NCI-H187 treated with DMSO at 0.1 percent for 48 hours (cell line): Measurements from ENCODE around the gene PLEKHM1.
"Not testable (repeated sequence)": the region's sequence is repeated elsewhere in the genome, so short reads cannot be mapped to it uniquely, and the experiment has no call there.

Experiments
- DNase-seq: peaks from one replicate; lab custom pipeline; 2025; lab: John Stamatoyannopoulos, UW

The PLEKHM1 gene

GRCh38 chr17:45441526-45442310, 48.8 kb downstream of the PLEKHM1 start:
- DNase-seq, result no peak

DNA sequence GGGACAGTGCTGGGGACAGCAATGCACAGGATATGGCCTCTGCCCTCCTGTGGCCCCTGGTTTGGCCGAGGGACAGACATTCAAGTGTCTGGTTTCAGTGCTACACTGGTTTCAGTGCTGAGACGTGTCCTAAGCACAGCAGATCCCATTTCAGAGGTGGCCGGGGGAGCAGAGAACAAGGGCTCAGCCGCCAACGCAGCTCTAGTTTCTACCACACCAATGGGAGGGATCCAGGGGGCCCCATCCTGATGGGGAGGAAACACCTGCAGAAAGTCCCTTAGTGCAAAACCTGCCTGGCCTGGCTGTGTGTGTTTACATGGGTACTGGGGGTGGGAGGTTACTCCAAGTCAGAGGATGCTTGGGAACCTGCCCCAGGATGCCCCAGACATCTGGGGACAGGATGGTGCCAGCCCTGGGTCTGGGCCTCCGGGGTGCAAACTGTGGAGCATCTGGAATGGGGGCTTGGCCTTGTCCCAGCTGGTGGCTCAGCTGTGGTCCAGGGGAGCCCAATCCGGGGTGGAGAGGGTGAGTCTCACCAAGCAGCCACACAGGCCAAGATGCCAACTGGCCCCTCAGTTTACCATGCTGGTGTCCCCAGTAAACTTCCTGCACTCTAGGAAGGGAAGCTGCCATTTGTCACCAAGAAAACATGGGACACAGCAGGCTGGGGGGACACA, 49.5 kb downstream of the PLEKHM1 start:
- DNase-seq, result not testable (repeated sequence)

DNA sequence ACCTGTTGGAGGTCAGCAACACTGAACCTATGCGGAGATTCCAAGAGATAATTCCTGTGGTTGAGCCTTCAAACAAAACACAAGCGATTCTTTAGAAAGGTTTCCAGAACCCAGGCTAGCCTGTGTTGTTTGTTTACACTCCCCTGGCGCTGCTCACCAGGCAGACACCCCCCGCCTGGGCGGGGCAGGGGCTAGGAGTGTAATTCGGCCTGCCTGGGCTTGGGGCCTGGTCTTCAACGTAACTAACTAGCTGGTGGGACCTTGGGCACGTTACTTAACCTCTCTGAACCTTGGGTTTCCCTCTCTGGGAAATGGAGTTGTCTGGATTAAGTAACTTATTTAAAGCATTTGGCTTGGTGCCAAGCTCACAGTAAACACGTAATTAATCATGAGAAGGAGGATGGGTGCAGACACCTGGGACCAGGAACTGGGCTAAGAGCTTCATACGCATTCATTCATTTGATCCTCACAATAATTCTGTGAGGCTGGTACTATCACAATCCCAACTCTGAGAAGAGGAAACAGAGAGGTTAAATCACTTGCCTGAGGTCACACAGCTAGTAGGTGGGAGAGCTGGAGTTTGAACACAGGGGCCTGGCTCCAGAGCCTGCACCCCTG, 50.3 kb downstream of the PLEKHM1 start:
- DNase-seq, result no peak

DNA sequence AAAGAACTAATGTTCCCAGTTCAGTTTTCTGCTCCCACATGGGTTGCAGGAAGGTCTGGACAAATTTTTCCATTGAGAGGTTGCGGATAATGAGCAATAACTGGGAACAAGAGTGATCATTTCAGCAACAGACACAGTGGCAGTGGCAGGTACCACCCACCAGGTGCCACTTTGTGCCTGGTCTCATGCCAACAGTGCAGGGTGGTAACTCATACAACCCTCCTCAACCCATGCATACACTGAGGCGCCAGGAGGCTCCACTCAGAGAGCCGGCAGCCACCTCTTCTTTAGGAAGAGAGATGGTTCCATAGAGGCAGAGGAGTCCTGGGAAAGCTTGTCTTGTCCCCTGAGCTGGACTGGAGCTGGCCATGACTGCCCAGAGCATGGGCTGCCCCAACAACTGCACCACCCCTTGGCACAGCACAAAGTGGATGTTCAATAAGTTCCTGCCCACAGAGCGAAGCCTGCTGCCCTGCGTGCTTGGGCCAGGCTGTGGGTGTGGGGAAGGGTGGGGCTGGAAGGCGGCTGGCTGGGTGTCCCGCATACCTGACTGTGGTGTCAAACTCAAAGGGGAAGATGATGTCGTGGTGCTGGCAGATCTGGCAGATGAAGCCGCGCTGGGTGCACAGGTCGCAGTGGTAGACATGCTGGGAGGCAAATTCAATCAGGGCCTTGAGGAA, 51.5 kb downstream of the PLEKHM1 start:
- DNase-seq, result no peak

DNA sequence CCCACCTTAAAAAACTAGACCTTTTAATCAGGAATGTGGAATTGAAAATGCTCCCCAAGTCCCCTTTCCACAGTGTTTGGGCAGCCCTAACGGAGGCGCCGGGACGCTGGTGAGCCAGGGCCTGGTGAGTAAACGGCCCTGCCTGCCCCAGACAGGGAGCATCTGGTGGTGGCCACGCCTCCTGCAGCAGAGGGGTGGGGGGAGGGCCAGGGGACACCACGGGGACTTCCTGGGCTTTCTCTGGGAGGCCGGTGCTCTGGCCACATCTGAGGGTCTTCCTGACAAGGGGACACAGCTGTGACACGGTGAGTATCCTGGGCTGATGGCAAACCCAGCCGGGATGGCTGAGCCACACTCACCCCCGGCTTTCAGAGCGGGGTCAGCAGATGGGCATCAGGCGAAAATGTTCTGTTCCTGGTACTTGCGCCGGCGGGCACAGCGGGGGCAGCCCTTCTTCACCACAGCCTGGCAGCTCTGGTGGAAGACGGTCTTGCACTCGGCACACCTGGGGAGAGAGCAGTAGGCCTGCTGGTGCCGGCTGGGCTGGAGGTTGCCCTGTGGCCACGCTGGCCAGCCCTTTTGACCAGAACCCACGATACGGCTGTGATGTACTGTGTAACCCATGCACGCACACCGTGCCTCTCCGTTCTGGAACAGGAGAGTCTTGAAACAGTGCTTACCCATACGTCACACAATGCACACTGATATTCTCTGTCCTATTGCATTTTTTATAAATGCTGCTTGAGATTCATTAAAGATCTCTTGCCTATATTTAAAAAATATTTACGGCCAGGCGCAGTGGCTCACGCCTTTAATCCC, 52.8 kb downstream of the PLEKHM1 start:
- DNase-seq, result no peak

GRCh38 chr17:45436625-45437464, 53.7 kb downstream of the PLEKHM1 start:
- no peak for DNase-seq

DNA sequence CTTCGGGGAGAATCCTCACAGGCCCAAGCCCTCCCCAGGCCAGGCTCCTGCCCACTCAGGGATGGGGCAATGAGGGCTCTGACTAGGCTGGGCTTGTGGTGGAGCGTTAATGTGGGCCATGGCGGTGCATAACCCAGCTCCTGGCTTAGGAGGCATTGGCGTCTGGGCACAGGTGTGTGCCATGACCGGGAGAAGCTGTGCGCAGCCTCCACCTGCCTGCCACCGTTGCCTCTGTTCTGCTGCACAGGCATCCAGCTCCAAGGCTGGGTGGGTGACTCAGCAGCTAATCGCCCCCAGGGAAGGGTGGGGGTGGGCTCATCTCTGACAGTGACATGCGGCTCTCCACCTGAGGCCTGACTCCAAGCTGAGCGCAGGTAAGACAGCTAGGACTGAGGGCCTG, 54.4 kb downstream of the PLEKHM1 start:
- DNase-seq, result no peak

DNA sequence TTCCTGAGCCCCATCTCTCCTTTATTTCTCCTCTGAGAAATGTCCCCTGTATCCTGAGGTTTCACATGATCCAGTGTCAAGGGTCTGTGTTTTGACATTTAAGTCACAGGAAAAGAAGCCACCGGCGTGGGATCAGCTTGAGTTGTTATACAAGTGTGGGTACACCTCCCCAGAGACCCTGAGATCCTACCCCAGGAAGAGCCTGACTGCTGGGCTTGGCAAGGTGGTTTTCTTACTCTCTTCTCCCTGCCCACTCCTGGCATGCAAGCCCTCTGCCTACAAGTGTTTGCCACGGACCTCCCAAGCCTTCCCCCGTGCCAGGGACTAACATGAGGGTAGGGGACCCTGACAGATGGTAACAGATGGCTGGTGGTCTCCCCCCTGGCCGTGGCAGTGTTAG, 55.0 kb downstream of the PLEKHM1 start:
- no peak for DNase-seq

DNA sequence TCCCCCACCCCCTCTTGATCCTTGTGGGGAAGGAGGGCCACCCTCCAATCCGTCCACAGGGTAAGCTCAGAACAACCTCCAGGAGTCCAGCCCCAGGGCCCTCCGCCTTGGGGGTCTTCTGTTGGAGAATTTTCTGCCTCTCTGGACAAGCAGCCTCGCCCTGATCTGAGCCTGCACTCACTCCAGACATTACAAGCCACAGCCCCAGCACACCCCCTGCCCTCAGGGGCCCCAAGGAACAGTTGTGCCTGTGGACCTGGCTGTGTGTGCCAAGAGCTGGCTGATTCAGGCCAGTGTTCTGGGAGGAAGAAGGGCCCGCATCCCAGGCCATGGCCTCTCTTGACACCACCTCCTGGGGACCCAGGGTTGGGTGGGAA, 57.4 kb downstream of the PLEKHM1 start:
- no peak for DNase-seq

- no peak for DNase-seq
Observed at GRCh38 chr17:45432405-45433158, 57.9 kb downstream of the PLEKHM1 start, which contains the start of gene ARHGAP27. Gene ARHGAP27, minus strand, starts transcription at chr17:45432870. Its CDS starts 2,591 bp downstream, at chr17:45430279.

GRCh38 chr17:45431531-45432404, 58.8 kb downstream of the PLEKHM1 start:
- DNase-seq, result no peak

- no peak for DNase-seq
Observed at GRCh38 chr17:45430738-45431530, 59.6 kb downstream of the PLEKHM1 start.

GRCh38 chr17:45430006-45430737, 60.3 kb downstream of the PLEKHM1 start:
- DNase-seq, result no peak

DNA sequence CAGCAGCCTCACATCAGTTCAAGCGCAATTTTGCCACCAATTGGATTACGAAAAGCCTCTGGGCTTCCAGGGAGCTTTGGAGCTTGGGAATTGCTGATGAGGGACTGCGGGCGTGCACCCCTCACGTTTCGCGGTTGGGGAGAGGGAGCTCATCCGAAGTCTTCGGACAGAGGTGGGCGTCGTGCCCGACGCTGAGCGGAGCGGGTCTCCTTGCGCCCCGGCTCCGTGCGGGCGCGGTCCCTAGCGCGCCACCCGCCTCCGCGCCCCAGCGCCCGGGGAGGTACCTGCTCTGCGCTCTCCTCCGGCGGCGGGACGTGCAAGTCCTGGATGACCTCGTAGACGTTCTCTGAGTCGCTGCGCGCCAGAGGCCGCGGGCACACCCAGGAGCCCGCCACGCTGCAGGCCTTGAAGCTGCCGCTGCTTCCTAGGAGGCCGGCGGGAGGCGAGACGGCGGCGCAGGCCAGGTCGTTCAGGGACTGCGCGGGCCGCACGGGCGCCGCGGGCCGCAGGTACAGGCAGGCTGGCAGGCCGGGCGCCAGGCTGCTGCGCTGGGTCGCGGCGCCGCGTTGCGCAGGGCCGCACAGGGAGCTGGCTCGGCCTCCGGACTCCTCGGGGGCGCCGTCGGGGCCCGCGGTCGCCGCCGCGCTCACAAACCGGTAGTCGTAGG, 61.0 kb downstream of the PLEKHM1 start:
- no peak for DNase-seq

DNA sequence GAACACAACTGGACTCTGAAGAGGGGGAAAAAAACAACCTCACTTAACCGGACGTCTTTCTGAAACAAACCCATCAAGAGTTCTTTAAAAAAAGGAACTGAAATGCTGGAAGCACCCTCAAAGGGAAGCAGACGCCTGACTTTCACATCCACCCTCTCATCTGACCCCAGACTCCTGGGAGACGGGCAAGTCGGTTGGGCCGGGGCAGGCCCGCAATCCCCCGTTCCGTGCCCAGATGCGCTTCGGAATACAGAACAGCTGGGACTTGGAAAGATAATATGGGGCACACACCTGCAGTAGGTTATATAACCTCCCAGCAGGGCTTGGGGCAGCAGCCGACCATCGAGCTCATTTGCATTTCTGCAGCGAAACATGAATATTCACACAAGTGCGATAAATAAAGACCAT, 61.6 kb downstream of the PLEKHM1 start:
- no peak for DNase-seq

DNA sequence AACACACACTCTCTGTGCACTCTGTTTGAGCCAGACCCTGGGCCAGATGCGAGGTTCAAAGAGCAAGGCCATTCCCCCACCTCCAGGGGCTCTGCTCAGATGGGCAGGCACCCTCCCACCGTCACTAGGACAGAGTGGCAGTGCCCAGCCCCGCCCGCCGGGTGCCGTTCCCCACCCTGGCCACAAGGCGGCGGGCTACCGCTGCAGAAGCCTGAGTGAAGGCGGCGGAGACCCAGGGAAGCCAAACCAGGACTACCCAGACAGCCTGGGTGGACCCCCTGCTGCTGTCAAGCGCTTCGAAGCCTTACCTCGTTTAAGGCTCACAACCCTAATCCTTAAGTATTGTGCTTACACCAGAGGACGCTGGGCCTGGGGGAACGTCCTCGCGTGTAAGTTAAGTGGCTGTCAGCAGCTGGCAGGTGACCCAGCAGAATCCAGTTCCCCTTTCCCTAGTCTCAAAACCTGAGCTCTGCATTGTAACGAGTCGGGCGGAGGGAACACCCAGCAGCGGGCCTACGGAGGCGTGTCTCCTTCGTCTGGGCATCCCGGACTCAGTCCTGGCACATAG, 62.4 kb downstream of the PLEKHM1 start:
- no peak for DNase-seq
